ENCODE data around the gene ZNF792.

ZNF792 gene

DNA sequence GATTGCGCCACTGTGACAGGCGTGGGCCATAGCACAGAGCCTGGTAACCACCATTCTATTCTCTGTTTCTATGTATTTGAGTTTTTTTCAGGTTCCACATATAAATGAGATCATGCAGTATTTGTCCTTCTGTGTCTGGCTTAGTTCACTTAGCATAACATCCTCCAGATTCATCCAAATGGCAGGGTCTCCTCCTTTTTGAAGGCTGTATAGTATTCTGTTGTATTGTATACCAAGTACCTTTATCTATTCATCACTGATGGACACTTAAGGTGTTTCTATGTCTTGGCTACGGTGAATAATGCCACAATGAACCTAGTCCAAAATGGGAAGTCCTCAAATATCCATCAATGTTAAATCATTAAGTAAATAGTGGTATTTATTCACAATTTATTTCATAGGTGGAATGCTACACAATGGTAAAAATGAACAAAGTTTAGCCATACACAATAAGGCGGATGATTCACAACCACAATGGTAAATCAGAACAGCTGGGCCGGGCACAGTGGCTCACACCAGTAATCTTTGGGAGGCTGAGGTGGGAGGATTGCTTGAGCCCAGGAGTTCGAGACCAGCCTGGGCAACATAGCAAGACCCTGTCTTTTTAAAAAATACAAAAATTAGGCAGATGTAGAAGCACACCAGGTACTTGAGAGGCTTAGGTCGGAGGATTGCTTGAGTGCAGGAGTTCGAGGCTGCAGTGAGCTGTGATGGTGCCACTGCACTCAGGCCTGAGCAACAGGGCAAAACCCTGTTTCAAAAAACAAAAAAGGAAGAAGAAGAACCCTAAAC lies 27.7 kb upstream of the ZNF792 start:
- H3K4me1 Mint-ChIP-seq (ENCODE audit: low read depth), result peaks cover 9% of the 10 kb centered on the region
- H3K9me3 Mint-ChIP-seq, result no peaks in the 10 kb centered on the region
- no peak overlapping the region for H3K27ac Mint-ChIP-seq
- H3K4me3 Mint-ChIP-seq, result no peak overlapping the region
- H3K36me3 Mint-ChIP-seq (ENCODE audit: low read depth), result no peaks in the 10 kb centered on the region
- no peaks in the 10 kb centered on the region for H3K27me3 Mint-ChIP-seq (ENCODE audit: low read depth)
- no peak for DNase-seq (ENCODE audit: low spot score)

- Mint-ChIP-seq H3K9me3 (no peaks in the 10 kb centered on the region), H3K27me3 (ENCODE audit: low read depth) (no peaks in the 10 kb centered on the region)
Measured at GRCh38 chr19:34990578-34991192, 26.7 kb upstream of the ZNF792 start.

GRCh38 chr19:34989298-34989697 lies 25.3 kb upstream of the ZNF792 start:
- no peak overlapping the region for H3K4me3 Mint-ChIP-seq
- H3K36me3 Mint-ChIP-seq (ENCODE audit: low read depth), result no peaks in the 10 kb centered on the region
- peaks cover 3% of the 10 kb centered on the region for H3K9me3 Mint-ChIP-seq
- no peak for DNase-seq (ENCODE audit: low spot score)
- H3K27ac Mint-ChIP-seq, result no peak overlapping the region
- H3K4me1 Mint-ChIP-seq (ENCODE audit: low read depth), result peaks cover 17% of the 10 kb centered on the region
- H3K27me3 Mint-ChIP-seq (ENCODE audit: low read depth), result no peaks in the 10 kb centered on the region

More at GRCh38 chr19:34990578-34991192, 26.7 kb upstream of the ZNF792 start:
- H3K27ac Mint-ChIP-seq, result no peak overlapping the region
- DNase-seq (ENCODE audit: low spot score), result peak; percentile 74
- H3K4me3 Mint-ChIP-seq, result no peak overlapping the region
- peaks cover 10% of the 10 kb centered on the region for H3K4me1 Mint-ChIP-seq (ENCODE audit: low read depth)
- no peaks in the 10 kb centered on the region for H3K36me3 Mint-ChIP-seq (ENCODE audit: low read depth)

GRCh38 chr19:34988119-34988518 lies 24.1 kb upstream of the ZNF792 start:
- Mint-ChIP-seq H3K27me3 (ENCODE audit: low read depth) (no peaks in the 10 kb centered on the region), H3K4me1 (ENCODE audit: low read depth) (peaks cover 17% of the 10 kb centered on the region)

GRCh38 chr19:34985249-34986022 lies 21.4 kb upstream of the ZNF792 start:
- H3K9me3 Mint-ChIP-seq, result peaks cover 3% of the 10 kb centered on the region
- H3K27me3 Mint-ChIP-seq (ENCODE audit: low read depth), result peaks cover 2% of the 10 kb centered on the region
- peak overlapping the region; percentile 56 for H3K4me3 Mint-ChIP-seq
- H3K27ac Mint-ChIP-seq, result peak overlapping the region; percentile 68
- H3K4me1 Mint-ChIP-seq (ENCODE audit: low read depth), result peaks cover 13% of the 10 kb centered on the region
- H3K36me3 Mint-ChIP-seq (ENCODE audit: low read depth), result no peaks in the 10 kb centered on the region
- DNase-seq (ENCODE audit: low spot score), result no peak

More at GRCh38 chr19:34988119-34988518, 24.1 kb upstream of the ZNF792 start:
- Mint-ChIP-seq H3K4me3 (no peak overlapping the region), H3K36me3 (ENCODE audit: low read depth) (no peaks in the 10 kb centered on the region), H3K27ac (no peak overlapping the region), H3K9me3 (peaks cover 3% of the 10 kb centered on the region)
- DNase-seq (ENCODE audit: low spot score), result no peak

DNA sequence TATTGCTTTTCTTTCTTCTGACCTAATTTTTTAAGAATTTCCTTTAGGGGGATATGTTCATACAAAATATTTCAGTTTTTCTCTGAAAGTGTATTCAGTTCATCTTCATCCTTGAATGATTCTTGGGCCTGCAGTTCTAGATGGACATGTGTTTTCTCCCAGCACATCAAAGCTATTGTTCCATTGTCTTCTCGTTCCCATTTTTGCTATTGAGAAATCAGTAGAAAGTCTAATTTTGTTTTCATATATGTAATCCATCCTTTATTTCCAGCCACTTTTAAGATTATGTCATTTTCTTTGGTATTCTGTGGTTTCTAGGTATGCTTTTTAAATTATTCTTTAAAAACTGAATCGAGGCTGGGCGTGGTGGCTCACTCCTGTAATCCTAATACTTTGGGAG lies 20.3 kb upstream of the ZNF792 start:
- Mint-ChIP-seq H3K4me1 (ENCODE audit: low read depth) (peaks cover 10% of the 10 kb centered on the region), H3K27me3 (ENCODE audit: low read depth) (peaks cover 2% of the 10 kb centered on the region), H3K27ac (no peak overlapping the region), H3K4me3 (no peak overlapping the region), H3K9me3 (peaks cover 3% of the 10 kb centered on the region), H3K36me3 (ENCODE audit: low read depth) (no peaks in the 10 kb centered on the region)
- no peak for DNase-seq (ENCODE audit: low spot score)

DNA sequence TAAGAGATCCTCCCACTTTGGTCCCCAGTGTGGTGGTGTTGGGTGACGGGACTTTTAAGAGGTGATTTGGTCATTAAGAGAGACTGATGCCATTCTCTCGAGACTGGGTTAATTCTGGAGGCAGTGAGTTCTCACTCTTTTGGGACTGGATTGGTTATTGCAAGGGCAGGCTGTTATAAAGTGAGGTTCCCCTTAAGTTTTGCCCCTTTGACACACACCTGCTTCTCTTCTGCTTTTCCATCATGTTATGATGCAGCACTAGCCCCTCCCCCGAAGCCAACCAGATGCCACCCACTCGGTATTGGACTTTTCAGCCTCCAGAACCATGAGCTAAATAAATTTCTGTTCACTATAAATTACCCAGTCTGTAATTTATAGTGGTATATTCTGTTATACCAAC lies 19.8 kb upstream of the ZNF792 start:
- no peak overlapping the region for H3K4me3 Mint-ChIP-seq
- H3K27ac Mint-ChIP-seq, result no peak overlapping the region

GRCh38 chr19:34982275-34982674 lies 18.2 kb upstream of the ZNF792 start:
- Mint-ChIP-seq H3K4me3 (no peak overlapping the region), H3K27me3 (ENCODE audit: low read depth) (peaks cover 2% of the 10 kb centered on the region), H3K36me3 (ENCODE audit: low read depth) (no peaks in the 10 kb centered on the region), H3K9me3 (peaks cover 3% of the 10 kb centered on the region), H3K4me1 (ENCODE audit: low read depth) (peaks cover 9% of the 10 kb centered on the region), H3K27ac (no peak overlapping the region)
- DNase-seq (ENCODE audit: low spot score), result no peak

More for the DNA sequence above, 19.8 kb upstream of the ZNF792 start:
- Mint-ChIP-seq H3K36me3 (ENCODE audit: low read depth) (no peaks in the 10 kb centered on the region), H3K27me3 (ENCODE audit: low read depth) (peaks cover 2% of the 10 kb centered on the region), H3K4me1 (ENCODE audit: low read depth) (peaks cover 9% of the 10 kb centered on the region), H3K9me3 (peaks cover 3% of the 10 kb centered on the region)
- DNase-seq (ENCODE audit: low spot score), result no peak

DNA sequence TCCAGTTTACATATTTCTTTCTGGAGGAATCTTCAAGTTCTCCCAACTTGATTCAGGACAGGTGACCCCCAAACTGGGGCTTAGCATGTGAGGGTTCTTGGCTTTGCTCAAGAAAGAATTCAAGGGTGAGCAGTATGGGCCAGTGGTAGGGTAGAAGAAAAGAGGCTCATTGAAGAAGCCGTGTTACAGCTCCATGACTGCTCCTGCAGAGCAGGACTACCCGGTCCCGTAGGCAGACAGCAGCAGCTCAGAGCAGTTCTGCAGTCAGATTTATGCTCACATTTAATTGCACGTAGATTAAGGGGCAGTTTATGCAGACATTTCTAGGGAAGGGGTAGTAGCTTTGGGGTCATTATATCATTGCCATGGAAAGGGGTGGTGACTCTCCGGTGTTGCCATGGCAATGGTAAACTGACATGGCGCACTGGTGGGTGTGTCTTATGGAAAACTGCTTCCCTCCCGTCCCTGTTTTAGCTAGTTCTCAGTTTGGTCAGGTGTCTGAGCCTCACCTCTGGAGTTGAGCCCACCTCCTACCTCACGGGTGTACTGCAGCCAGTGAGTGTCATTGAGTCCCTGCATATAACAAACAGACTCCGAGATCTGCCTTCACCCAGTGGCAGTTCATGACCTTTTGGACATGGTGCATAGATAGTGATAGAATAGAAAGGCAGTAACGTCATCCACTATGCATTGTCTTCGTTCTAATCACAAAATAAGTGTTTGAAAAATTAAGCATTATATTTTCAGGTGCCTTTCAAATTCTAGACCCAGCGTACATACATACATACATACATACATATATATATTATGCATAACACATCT lies 16.0 kb upstream of the ZNF792 start:
- Mint-ChIP-seq H3K4me3 (no peak overlapping the region), H3K36me3 (ENCODE audit: low read depth) (no peaks in the 10 kb centered on the region), H3K4me1 (ENCODE audit: low read depth) (peaks cover under 1% of the 10 kb centered on the region), H3K27ac (no peak overlapping the region), H3K9me3 (peaks cover 8% of the 10 kb centered on the region), H3K27me3 (ENCODE audit: low read depth) (peaks cover 2% of the 10 kb centered on the region)
- no peak for DNase-seq (ENCODE audit: low spot score)

DNA sequence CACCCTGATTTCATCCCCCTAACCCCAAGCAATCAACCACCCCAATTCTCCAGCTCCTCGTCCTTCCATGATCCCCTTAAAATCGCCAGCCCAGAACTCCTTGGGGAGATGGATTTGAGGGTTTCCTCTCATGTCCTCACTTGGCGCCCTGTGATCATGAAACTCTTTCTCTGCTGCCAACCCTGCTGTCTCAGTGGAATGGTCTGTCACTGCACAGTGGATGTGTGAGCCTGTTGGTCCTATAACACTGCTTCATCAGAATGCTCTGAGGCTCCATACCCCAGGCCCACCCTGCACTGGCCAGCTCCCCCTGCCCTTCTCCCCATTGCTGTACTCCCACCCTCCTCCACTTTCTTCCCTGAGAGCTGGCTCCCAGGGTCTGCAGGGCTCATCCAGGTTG lies 12.6 kb upstream of the ZNF792 start:
- H3K27me3 Mint-ChIP-seq (ENCODE audit: low read depth), result peaks cover 4% of the 10 kb centered on the region
- peaks cover 8% of the 10 kb centered on the region for H3K9me3 Mint-ChIP-seq
- H3K4me1 Mint-ChIP-seq (ENCODE audit: low read depth), result peaks cover 6% of the 10 kb centered on the region
- DNase-seq (ENCODE audit: low spot score), result no peak
- H3K4me3 Mint-ChIP-seq, result no peak overlapping the region
- no peaks in the 10 kb centered on the region for H3K36me3 Mint-ChIP-seq (ENCODE audit: low read depth)
- no peak overlapping the region for H3K27ac Mint-ChIP-seq

DNA sequence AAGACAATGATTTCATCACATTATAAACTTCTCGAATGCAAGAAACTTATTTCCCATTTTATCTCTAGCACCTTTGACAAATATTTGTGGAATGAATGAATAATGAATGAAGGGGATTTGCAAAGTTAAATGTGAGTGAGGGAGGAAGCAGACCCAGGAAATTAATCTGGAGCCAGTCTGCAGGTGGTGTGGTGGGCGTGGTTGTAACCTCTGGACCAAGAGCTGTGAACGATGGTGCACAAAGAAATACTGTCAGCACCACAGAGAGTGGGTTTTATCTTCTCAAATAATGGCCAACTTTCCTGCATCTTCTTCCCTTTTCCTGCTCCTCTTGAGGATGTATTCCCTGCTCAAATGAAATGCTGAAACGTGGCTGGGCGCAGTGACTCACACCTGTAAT lies 11.0 kb upstream of the ZNF792 start:
- Mint-ChIP-seq H3K9me3 (peaks cover 17% of the 10 kb centered on the region), H3K4me1 (ENCODE audit: low read depth) (peaks cover 6% of the 10 kb centered on the region), H3K4me3 (no peak overlapping the region), H3K36me3 (ENCODE audit: low read depth) (no peaks in the 10 kb centered on the region), H3K27me3 (ENCODE audit: low read depth) (peaks cover 4% of the 10 kb centered on the region), H3K27ac (no peak overlapping the region)
- DNase-seq (ENCODE audit: low spot score), result no peak

- Mint-ChIP-seq H3K27ac (no peak overlapping the region), H3K4me3 (no peak overlapping the region), H3K27me3 (ENCODE audit: low read depth) (peaks cover 4% of the 10 kb centered on the region), H3K4me1 (ENCODE audit: low read depth) (peaks cover 6% of the 10 kb centered on the region), H3K9me3 (peaks cover 21% of the 10 kb centered on the region), H3K36me3 (ENCODE audit: low read depth) (no peaks in the 10 kb centered on the region)
- no peak for DNase-seq (ENCODE audit: low spot score)
Measured at GRCh38 chr19:34974646-34975045, 10.6 kb upstream of the ZNF792 start.

DNA sequence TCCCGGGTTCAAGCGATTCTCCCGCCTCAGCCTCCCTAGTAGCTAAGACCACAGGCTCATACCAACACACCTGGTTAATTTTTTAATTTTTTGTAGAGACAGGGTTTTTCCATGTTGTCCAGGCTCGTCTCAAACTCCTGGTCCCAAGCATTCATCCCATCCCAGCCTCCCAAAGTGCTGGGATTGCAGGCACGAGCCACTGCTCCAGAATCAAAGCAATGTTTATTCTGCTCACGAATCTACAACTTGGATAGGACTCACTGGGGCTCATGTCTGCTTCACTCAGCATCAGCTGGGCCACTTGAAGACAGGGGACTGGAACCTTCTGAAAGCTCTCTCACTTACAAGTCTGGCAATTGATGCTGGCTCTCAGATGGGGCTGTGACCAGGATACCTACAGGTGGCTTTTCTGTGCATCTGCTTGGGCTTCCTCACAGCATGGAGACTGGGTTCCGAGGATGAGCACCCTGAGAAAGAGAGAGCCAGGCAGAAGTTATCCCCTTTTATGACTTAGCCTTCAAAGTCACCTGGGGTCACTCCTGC lies 8.2 kb upstream of the ZNF792 start:
- Mint-ChIP-seq H3K4me1 (ENCODE audit: low read depth) (peaks cover 6% of the 10 kb centered on the region), H3K27ac (no peak overlapping the region), H3K36me3 (ENCODE audit: low read depth) (no peaks in the 10 kb centered on the region), H3K4me3 (no peak overlapping the region), H3K9me3 (peaks cover 40% of the 10 kb centered on the region), H3K27me3 (ENCODE audit: low read depth) (peaks cover 4% of the 10 kb centered on the region)
- no peak for DNase-seq (ENCODE audit: low spot score)
